ENCODE data around the gene ELK3. TPM values are rescaled to one million over a fixed set of nuclear protein-coding genes. Genes with fewer than 3 reads are reported as not detected.

The ELK3 gene
- total RNA-seq, 2 donors from 2014 or later = 4.9 to 8.0 TPM

DNA sequence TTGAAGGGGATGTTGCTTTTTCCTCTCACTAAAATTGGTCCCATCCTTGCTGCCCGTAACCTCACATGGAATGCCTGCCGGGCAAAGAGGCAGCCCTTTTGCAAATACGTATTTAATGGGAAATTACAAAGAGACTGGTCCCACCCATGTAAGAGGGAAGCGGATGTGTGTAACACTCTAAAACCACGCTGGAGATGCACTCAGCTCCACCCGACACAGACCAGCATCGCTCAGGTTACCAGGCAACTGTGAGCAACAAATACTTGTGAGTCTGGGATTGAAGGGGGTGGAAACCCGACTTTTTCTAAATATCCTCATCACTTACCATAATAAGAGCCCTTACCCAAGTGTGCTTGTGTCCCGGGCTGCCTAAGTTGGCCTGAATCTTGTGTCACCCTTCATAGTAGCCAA, 47.7 kb downstream of the ELK3 start:
- ATAC-seq (peak; percentile 41), DNase-seq (peak in 1 of 4 donors; percentile 45)
- no peak overlapping the region for H3K4me3 ChIP-seq
- peaks cover 8% of the 10 kb centered on the region for H3K4me1 ChIP-seq
- H3K9me3 ChIP-seq = no peaks in the 10 kb centered on the region
- H3K27me3 ChIP-seq = no peaks in the 10 kb centered on the region
- H3K36me3 ChIP-seq (replicated peaks in 1 of 2; ENCODE audit: insufficient read depth in 1 of 2, low read depth in 2 of 2) = peaks cover 0 to under 1% of the 10 kb centered on the region in 2 donors
- WGBS, 2 donors = 73 to 79% methylated on average over 8 to 9 of the region's 9 CpGs
- TF ChIP-seq, protein P1, sequence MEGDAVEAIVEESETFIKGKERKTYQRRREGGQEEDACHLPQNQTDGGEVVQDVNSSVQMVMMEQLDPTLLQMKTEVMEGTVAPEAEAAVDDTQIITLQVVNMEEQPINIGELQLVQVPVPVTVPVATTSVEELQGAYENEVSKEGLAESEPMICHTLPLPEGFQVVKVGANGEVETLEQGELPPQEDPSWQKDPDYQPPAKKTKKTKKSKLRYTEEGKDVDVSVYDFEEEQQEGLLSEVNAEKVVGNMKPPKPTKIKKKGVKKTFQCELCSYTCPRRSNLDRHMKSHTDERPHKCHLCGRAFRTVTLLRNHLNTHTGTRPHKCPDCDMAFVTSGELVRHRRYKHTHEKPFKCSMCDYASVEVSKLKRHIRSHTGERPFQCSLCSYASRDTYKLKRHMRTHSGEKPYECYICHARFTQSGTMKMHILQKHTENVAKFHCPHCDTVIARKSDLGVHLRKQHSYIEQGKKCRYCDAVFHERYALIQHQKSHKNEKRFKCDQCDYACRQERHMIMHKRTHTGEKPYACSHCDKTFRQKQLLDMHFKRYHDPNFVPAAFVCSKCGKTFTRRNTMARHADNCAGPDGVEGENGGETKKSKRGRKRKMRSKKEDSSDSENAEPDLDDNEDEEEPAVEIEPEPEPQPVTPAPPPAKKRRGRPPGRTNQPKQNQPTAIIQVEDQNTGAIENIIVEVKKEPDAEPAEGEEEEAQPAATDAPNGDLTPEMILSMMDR (IDR thresholded peaks at IDR 0.05) = no peak
- TF ChIP-seq POLR2A (IDR thresholded peaks at IDR 0.05) = no peak
- peak overlapping the region in 1 of 4 donors; percentile 10 for H3K27ac ChIP-seq
- intact Hi-C loops (cut with DNase I) = no loop called here

DNA sequence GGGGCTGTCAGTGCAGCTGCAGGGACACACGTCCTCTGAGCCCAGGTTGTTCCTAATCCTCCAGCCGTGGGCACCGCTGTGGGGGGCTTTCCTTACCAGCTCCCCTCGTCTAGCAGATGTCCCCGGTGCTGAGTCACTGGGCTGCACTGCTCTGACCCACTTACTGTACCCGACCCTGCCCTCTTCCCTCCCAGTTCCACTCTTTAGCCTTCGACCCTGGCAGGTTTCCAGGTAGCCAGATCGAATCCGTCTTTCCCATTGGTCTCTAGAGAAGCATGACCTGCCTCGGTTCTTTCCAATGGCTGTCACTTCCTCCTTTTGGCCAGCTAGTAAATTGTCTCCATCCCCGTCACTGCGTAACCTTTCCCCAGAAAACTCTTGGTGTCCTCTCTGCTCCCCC, 48.4 kb downstream of the ELK3 start:
- Histone ChIP-seq H3K4me1 (peaks cover under 1% of the 10 kb centered on the region), H3K36me3 (replicated peaks in 1 of 2; ENCODE audit: insufficient read depth in 1 of 2, low read depth in 2 of 2) (peaks cover 0 to 8% of the 10 kb centered on the region in 2 donors), H3K4me3 (no peak overlapping the region), H3K27me3 (no peaks in the 10 kb centered on the region), H3K9me3 (no peaks in the 10 kb centered on the region), H3K27ac (no peak overlapping the region)
- intact Hi-C loops (cut with DNase I) = no loop called here
- ATAC-seq (no peak), DNase-seq (no peak)
- TF ChIP-seq, protein P1 (IDR thresholded peaks at IDR 0.05) = no peak
- no peak for TF ChIP-seq POLR2A (IDR thresholded peaks at IDR 0.05)
- WGBS, 2 donors = 69 to 70% methylated on average over 12 of the region's 12 CpGs

DNA sequence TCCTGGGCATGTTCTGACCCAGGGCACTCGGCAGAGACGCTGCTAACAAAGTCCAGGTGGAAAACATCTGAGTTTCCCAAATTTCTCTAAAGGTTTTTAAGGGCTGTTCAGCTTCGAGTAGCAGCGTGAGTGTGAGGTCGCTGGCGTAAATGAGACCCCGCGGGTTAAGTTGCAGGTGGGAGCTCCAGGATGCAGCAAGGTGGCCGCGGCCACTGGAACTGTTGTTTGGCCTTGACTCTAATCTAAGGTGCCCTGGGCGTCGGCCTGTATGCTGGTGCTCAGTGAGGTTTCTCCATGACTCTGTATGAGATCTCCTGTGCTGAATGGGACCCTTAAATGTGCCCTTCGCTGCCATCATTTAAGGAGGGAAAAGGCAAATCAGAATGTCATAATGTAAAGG, 50.7 kb downstream of the ELK3 start:
- Histone ChIP-seq H3K4me3 (no peak overlapping the region), H3K36me3 (replicated peaks in 1 of 2; ENCODE audit: insufficient read depth in 1 of 2, low read depth in 2 of 2) (peaks cover 0 to 9% of the 10 kb centered on the region in 2 donors), H3K27me3 (no peaks in the 10 kb centered on the region), H3K27ac (no peak overlapping the region), H3K4me1 (no peaks in the 10 kb centered on the region), H3K9me3 (no peaks in the 10 kb centered on the region)
- no peak for DNase-seq
- intact Hi-C loops (cut with DNase I) = no loop called here
- ATAC-seq = no peak
- no peak for TF ChIP-seq POLR2A (IDR thresholded peaks at IDR 0.05)
- TF ChIP-seq, protein P1 (IDR thresholded peaks at IDR 0.05) = no peak
- 66 to 74% methylated on average over 13 of the region's 13 CpGs for WGBS, 2 donors

DNA sequence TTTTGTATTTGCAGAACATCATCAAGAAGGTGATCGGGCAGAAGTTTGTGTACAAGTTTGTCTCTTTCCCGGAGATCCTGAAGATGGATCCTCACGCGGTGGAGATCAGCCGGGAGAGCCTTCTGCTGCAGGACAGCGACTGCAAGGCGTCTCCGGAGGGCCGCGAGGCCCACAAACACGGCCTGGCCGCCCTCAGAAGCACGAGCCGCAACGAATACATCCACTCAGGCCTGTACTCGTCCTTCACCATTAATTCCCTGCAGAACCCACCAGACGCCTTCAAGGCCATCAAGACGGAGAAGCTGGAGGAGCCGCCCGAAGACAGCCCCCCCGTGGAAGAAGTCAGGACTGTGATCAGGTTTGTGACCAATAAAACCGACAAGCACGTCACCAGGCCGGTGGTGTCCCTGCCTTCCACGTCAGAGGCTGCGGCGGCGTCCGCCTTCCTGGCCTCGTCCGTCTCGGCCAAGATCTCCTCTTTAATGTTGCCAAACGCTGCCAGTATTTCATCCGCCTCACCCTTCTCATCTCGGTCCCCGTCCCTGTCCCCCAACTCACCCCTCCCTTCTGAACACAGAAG, 52.8 kb downstream of the ELK3 start:
- no peak for ATAC-seq

More for the DNA sequence above, 52.8 kb downstream of the ELK3 start:
- Histone ChIP-seq H3K4me3 (no peak overlapping the region), H3K4me1 (no peaks in the 10 kb centered on the region), H3K36me3 (replicated peaks in 1 of 2; ENCODE audit: insufficient read depth in 1 of 2, low read depth in 2 of 2) (peaks cover 0 to 9% of the 10 kb centered on the region in 2 donors), H3K27me3 (no peaks in the 10 kb centered on the region), H3K27ac (no peak overlapping the region), H3K9me3 (no peaks in the 10 kb centered on the region)
- TF ChIP-seq, protein P1 (IDR thresholded peaks at IDR 0.05) = no peak
- no peak for TF ChIP-seq POLR2A (IDR thresholded peaks at IDR 0.05)
- no peak for DNase-seq
- 94 to 97% methylated on average over 35 to 36 of the region's 36 CpGs for WGBS, 2 donors
- intact Hi-C loops (cut with DNase I) = no loop called here

Measured in body of pancreas (tissue), 4 donors.